Measurements from ENCODE around the gene CNP.
"Not testable (repeated sequence)": the region's sequence is repeated elsewhere in the genome, so short reads cannot be mapped to it uniquely, and the experiment has no call there.

The CNP gene

GRCh38 chr17:41987642-41988041 lies 21.0 kb downstream of the CNP start:
- H3K4me3 Mint-ChIP-seq, result no peak overlapping the region
- H3K4me1 Mint-ChIP-seq (ENCODE audit: low read depth in 2 of 2), result peaks cover 0 to 15% of the 10 kb centered on the region in 2 donors
- no peaks in the 10 kb centered on the region for H3K27me3 Mint-ChIP-seq
- H3K36me3 Mint-ChIP-seq (ENCODE audit: insufficient read depth), result peaks cover 89% of the 10 kb centered on the region
- no peak overlapping the region for H3K27ac Mint-ChIP-seq
- DNase-seq (no peak), ATAC-seq (replicated peaks) (no peak)
- no peaks in the 10 kb centered on the region for H3K9me3 Mint-ChIP-seq

DNA sequence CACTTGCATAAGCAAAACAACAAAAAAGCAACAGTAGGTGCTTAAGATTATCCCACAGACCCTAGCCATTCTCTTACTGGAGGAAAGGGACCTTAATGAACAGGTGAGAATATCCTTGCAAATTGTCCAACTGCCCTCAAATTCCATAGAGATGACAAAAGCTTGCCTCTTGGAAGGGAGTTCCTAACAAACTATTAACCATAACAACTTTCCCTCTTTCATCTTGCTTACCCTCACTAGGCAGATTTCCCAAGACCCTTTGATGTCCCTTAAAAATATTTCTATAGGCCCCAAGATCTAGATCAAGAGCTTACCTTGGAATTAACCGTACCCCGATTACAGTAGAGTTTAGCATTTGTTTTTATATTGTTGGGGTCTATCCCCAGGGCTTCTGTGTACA lies 21.8 kb downstream of the CNP start:
- ATAC-seq (replicated peaks) (no peak), DNase-seq (no peak)
- H3K27me3 Mint-ChIP-seq, result no peaks in the 10 kb centered on the region
- no peaks in the 10 kb centered on the region for H3K9me3 Mint-ChIP-seq
- peaks cover 0 to 15% of the 10 kb centered on the region in 2 donors for H3K4me1 Mint-ChIP-seq (ENCODE audit: low read depth in 2 of 2)
- no peak overlapping the region for H3K27ac Mint-ChIP-seq
- H3K36me3 Mint-ChIP-seq (ENCODE audit: insufficient read depth), result peaks cover 89% of the 10 kb centered on the region
- no peak overlapping the region for H3K4me3 Mint-ChIP-seq

DNA sequence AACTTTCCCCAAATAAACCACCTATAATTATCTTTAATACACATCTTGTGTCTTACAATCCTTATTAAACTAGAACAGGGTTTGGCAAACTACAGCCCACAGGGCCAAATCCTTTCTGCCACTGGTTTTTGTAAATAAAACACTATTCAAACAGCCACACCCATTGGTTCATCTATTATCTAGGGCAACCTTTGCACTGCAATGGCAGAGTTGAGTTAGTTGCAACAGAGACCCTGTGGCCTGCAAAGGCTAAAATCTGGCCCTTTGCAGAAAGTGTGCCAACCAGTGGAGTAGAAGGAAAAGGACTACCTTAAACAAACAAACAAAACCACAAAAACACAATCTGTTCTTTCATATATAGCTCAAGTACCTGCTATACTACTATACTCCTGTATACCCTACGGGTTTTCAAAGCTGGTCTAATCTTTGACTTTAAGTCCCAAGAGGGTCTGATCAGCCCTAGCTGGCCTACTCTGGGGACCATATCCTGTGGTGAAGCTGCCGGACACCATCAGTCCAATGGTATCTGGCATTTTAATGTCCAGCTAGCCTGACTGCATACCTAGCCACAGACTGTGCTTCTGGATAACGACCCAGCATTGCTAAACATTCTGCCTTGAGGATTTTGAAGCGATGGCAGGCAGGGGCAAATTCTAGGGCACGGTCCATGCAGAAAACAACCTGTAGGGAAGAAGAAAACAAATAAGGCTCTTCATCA lies 23.3 kb downstream of the CNP start:
- Mint-ChIP-seq H3K27me3 (no peaks in the 10 kb centered on the region), H3K4me3 (no peak overlapping the region), H3K27ac (no peak overlapping the region), H3K4me1 (ENCODE audit: low read depth in 2 of 2) (peaks cover 0 to 12% of the 10 kb centered on the region in 2 donors), H3K9me3 (no peaks in the 10 kb centered on the region), H3K36me3 (ENCODE audit: insufficient read depth) (peaks cover 89% of the 10 kb centered on the region)
- no peak for ATAC-seq (replicated peaks)
- no peak for DNase-seq

GRCh38 chr17:41992576-41992975 lies 26.0 kb downstream of the CNP start:
- peak overlapping the region in 1 of 2 donors; percentile 12 for H3K27ac Mint-ChIP-seq
- no peaks in the 10 kb centered on the region for H3K9me3 Mint-ChIP-seq
- no peak overlapping the region for H3K4me3 Mint-ChIP-seq
- peaks cover 0 to 10% of the 10 kb centered on the region in 2 donors for H3K4me1 Mint-ChIP-seq (ENCODE audit: low read depth in 2 of 2)
- H3K27me3 Mint-ChIP-seq, result no peaks in the 10 kb centered on the region
- ATAC-seq (replicated peaks) (no peak), DNase-seq (no peak)
- peaks cover 88% of the 10 kb centered on the region for H3K36me3 Mint-ChIP-seq (ENCODE audit: insufficient read depth)

DNA sequence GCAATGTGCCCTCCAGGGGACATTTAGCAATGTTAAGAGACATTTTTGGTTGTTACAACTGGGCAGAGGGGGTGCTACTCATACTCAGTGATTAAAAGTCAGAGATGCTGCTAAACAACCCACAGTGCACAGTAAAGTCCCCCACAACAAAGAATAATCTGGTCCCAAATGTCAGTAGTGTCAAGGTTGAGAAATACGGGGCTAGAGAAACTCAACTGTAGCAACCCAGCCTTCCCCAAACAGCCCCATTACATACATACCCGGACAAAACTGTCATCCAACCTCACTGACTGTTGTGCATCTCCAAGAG lies 30.2 kb downstream of the CNP start:
- Mint-ChIP-seq H3K4me3 (no peak overlapping the region), H3K27ac (peak overlapping the region in 1 of 2 donors; percentile 60), H3K36me3 (ENCODE audit: insufficient read depth) (peaks cover 90% of the 10 kb centered on the region), H3K9me3 (no peaks in the 10 kb centered on the region), H3K4me1 (ENCODE audit: low read depth in 2 of 2) (peaks cover 0 to 3% of the 10 kb centered on the region in 2 donors), H3K27me3 (no peaks in the 10 kb centered on the region)
- DNase-seq, result no peak
- no peak for ATAC-seq (replicated peaks)

- ATAC-seq (replicated peaks) (no peak), DNase-seq (no peak)
- peaks cover 5 to 13% of the 10 kb centered on the region in 2 donors for H3K4me1 Mint-ChIP-seq (ENCODE audit: low read depth in 2 of 2)
- no peak overlapping the region for H3K4me3 Mint-ChIP-seq
- H3K36me3 Mint-ChIP-seq (ENCODE audit: insufficient read depth), result peaks cover 73% of the 10 kb centered on the region
- no peaks in the 10 kb centered on the region for H3K9me3 Mint-ChIP-seq
- H3K27me3 Mint-ChIP-seq, result no peaks in the 10 kb centered on the region
- no peak overlapping the region for H3K27ac Mint-ChIP-seq
Observed at GRCh38 chr17:41998497-41998896, 31.9 kb downstream of the CNP start.

DNA sequence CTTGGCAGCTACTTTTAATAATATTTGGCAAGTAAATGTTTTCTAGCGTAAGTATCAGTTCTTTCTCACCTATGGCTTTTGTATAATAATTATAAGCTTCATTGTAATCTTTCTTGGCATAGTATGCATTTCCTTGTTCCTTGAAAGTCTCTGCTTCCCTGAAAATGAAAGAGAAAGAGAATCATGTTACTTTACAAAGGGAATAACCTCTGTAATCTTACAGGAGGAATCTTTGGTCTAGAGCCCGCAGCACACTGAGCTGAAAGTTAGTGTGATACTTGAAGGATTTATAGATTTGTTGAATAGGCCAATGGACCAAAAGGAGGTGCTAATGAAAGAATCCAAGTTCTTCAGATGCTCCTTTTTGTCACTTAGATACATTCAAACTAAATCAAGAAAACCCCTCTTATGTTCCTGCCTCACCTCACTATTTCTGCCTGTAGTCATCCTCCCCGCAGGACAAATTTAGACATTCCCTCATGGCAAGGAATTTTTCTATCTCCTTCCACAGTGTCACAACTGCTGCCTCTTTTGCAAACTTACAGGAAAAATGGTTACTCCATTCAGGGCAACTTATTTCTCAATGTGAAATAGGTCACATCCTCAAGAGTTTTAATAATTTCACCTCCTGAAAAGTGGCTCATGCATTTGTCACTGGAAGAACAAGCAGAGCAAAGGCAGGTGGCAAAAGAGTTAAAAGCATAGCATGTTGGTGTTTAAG lies 34.0 kb downstream of the CNP start:
- no peak for DNase-seq
- H3K4me3 Mint-ChIP-seq, result no peak overlapping the region
- ATAC-seq (replicated peaks), result no peak
- peak overlapping the region; percentile 53 to 75 for H3K27ac Mint-ChIP-seq
- H3K9me3 Mint-ChIP-seq, result no peaks in the 10 kb centered on the region
- H3K4me1 Mint-ChIP-seq (ENCODE audit: low read depth in 2 of 2), result peaks cover 11 to 28% of the 10 kb centered on the region in 2 donors
- no peaks in the 10 kb centered on the region for H3K27me3 Mint-ChIP-seq
- peaks cover 53% of the 10 kb centered on the region for H3K36me3 Mint-ChIP-seq (ENCODE audit: insufficient read depth)

DNA sequence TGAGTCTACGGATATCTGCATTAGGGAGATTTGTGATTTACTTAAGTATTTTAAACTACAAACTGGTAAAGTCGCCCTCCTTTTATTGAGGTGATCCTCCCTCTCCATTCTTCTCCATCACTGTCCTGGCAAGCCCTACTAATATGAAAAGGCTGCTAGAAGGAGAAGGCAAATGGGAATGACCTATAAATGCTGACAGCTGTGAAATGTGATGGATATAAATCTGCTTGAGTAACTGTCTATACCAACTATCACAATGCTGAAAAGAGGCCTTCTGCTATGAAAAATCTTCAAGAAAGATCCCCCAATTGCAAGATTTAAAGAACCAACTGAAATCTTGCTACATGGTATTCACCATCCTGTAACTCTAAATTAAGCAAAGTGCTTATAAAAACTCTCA lies 35.1 kb downstream of the CNP start:
- Mint-ChIP-seq H3K36me3 (ENCODE audit: insufficient read depth) (peaks cover 43% of the 10 kb centered on the region), H3K9me3 (no peaks in the 10 kb centered on the region), H3K4me3 (no peak overlapping the region), H3K27ac (peak overlapping the region in 1 of 2 donors; percentile 49), H3K4me1 (ENCODE audit: low read depth in 2 of 2) (peaks cover 12 to 32% of the 10 kb centered on the region in 2 donors), H3K27me3 (no peaks in the 10 kb centered on the region)
- ATAC-seq (replicated peaks), result no peak
- no peak for DNase-seq

DNA sequence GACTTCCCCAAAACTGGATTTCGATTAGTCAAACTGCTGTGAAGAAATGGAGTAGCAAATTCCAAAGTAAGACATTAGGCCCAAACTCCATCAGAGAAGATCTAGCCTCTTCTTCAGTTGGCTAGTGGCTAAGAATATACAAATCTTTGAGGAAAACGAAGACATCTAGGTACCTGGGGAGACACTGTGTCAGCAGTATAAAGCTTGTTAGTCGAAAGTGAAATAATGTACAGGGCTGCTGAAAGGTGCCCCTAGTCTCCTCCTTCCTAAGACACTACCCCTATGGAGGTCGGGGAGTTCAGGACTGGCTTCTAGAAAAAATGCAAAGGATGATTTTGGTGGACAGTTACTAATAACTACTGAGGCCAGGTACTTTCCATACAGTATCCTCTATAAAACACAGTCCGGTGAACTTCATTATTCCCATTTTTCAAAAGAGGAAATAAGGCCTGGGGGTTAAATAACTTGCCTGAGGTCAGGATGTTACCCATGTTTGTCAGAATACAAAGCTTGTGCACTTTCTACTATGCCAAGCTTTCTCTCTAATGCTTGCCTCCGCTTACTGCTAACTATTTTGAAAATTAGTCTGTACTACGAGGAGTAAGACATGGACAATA lies 35.7 kb downstream of the CNP start:
- no peaks in the 10 kb centered on the region for H3K27me3 Mint-ChIP-seq
- peaks cover 15 to 34% of the 10 kb centered on the region in 2 donors for H3K4me1 Mint-ChIP-seq (ENCODE audit: low read depth in 2 of 2)
- no peak for DNase-seq
- H3K27ac Mint-ChIP-seq, result peak overlapping the region in 1 of 2 donors; percentile 49
- no peak overlapping the region for H3K4me3 Mint-ChIP-seq
- no peaks in the 10 kb centered on the region for H3K9me3 Mint-ChIP-seq
- ATAC-seq (replicated peaks), result no peak
- peaks cover 43% of the 10 kb centered on the region for H3K36me3 Mint-ChIP-seq (ENCODE audit: insufficient read depth)

- peaks cover 41% of the 10 kb centered on the region for H3K36me3 Mint-ChIP-seq (ENCODE audit: insufficient read depth)
- ATAC-seq (replicated peaks) (no peak), DNase-seq (no peak)
- H3K4me1 Mint-ChIP-seq (ENCODE audit: low read depth in 2 of 2), result peaks cover 15 to 34% of the 10 kb centered on the region in 2 donors
- H3K9me3 Mint-ChIP-seq, result no peaks in the 10 kb centered on the region
- no peaks in the 10 kb centered on the region for H3K27me3 Mint-ChIP-seq
- peak overlapping the region in 1 of 2 donors; percentile 38 for H3K27ac Mint-ChIP-seq
- H3K4me3 Mint-ChIP-seq, result no peak overlapping the region
Observed at GRCh38 chr17:42002792-42003301, 36.3 kb downstream of the CNP start.

DNA sequence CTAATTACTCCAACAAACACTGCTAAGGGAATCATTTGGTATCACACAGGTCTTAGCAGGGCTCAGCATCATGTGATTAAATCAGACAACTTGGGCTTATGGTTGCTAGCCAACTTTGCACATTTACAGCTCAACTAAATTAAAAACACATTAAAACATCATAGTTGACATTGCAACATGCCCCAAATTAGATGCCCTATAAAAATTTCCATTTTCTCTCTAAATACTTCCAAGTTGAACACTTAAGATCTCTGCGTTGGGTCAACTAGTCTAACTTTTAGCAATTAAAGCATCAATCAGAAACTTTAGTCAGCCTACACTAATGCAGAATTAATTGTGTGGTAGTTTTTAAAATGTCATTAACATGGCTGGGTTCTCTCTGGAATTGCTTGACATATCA lies 38.6 kb downstream of the CNP start:
- H3K4me3 Mint-ChIP-seq, result no peak overlapping the region
- H3K36me3 Mint-ChIP-seq (ENCODE audit: insufficient read depth), result peaks cover 28% of the 10 kb centered on the region
- no peak for ATAC-seq (replicated peaks)
- peak overlapping the region in 1 of 2 donors; percentile 77 for H3K27ac Mint-ChIP-seq
- no peak for DNase-seq
- no peaks in the 10 kb centered on the region for H3K27me3 Mint-ChIP-seq
- H3K4me1 Mint-ChIP-seq (ENCODE audit: low read depth in 2 of 2), result peaks cover 25 to 48% of the 10 kb centered on the region in 2 donors
- no peaks in the 10 kb centered on the region for H3K9me3 Mint-ChIP-seq

GRCh38 chr17:42009170-42009569 lies 42.6 kb downstream of the CNP start:
- Mint-ChIP-seq H3K27ac (peak overlapping the region in 1 of 2 donors; percentile 75), H3K4me3 (no peak overlapping the region), H3K4me1 (ENCODE audit: low read depth in 2 of 2) (peaks cover 40 to 67% of the 10 kb centered on the region in 2 donors), H3K36me3 (ENCODE audit: insufficient read depth) (peaks cover 21% of the 10 kb centered on the region), H3K27me3 (no peaks in the 10 kb centered on the region), H3K9me3 (no peaks in the 10 kb centered on the region)
- ATAC-seq (replicated peaks) (no peak), DNase-seq (no peak)

DNA sequence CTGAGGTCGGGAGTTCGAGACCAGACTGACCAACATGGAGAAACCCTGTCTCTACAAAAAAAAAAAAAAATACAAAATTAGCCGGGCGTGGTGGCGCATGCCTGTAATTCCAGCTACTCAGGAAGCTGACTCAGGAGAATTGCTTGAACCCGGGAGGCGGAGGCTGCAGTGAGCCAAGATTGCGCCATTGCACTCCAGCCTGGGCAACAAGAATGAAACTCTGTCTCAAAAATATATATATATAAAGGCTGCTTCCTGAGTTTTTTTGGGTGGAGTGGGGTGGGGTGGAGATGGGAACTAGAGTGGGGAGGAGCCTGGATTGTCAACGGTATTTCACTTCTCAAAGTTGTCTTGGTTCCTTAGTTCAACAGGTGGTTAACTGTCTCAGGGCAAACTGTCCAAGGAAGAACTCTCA lies 43.7 kb downstream of the CNP start:
- peak overlapping the region in 1 of 2 donors; percentile 84 for H3K27ac Mint-ChIP-seq
- H3K9me3 Mint-ChIP-seq; H3K4me3 Mint-ChIP-seq; ATAC-seq (replicated peaks); H3K27me3 Mint-ChIP-seq; DNase-seq: not testable (repeated sequence)
- H3K4me1 Mint-ChIP-seq (ENCODE audit: low read depth in 2 of 2), result peaks cover 40 to 63% of the 10 kb centered on the region in 2 donors
- peaks cover 25% of the 10 kb centered on the region for H3K36me3 Mint-ChIP-seq (ENCODE audit: insufficient read depth)
